ENCODE results near the gene LAT. TPM values are rescaled to one million over a fixed set of nuclear protein-coding genes. Genes with fewer than 3 reads are reported as not detected.

The LAT gene
- polyA plus RNA-seq, 3 donors from 2014 or later, result 198 to 343 (median 220) TPM

GRCh38 chr16:29025735-29026134 lies 40.9 kb downstream of the LAT start:
- H3K4me1 Mint-ChIP-seq, result no peaks in the 10 kb centered on the region
- H3K36me3 Mint-ChIP-seq, result no peaks in the 10 kb centered on the region
- no peak for DNase-seq
- no peaks in the 10 kb centered on the region for H3K9me3 Mint-ChIP-seq
- H3K4me3 Mint-ChIP-seq, result no peak overlapping the region
- no peak overlapping the region for H3K27ac Mint-ChIP-seq
- H3K27me3 Mint-ChIP-seq (ENCODE audit: low read depth in 3 of 3), result peaks cover 1 to 10% (median 2%) of the 10 kb centered on the region in 3 donors

- Mint-ChIP-seq H3K36me3 (no peaks in the 10 kb centered on the region), H3K27ac (no peak overlapping the region), H3K4me1 (no peaks in the 10 kb centered on the region), H3K9me3 (no peaks in the 10 kb centered on the region), H3K4me3 (no peak overlapping the region), H3K27me3 (ENCODE audit: low read depth in 3 of 3) (peaks cover 0 to 7% (median 1%) of the 10 kb centered on the region in 3 donors)
- DNase-seq, result no peak
Observed at GRCh38 chr16:29028457-29029167, 43.8 kb downstream of the LAT start.

GRCh38 chr16:29029168-29029994 lies 44.5 kb downstream of the LAT start:
- Mint-ChIP-seq H3K27me3 (ENCODE audit: low read depth in 3 of 3) (peaks cover 0 to 7% (median 0%) of the 10 kb centered on the region in 3 donors), H3K4me3 (no peak overlapping the region), H3K36me3 (no peaks in the 10 kb centered on the region), H3K9me3 (no peaks in the 10 kb centered on the region), H3K4me1 (no peaks in the 10 kb centered on the region), H3K27ac (peak overlapping the region in 1 of 6 donors; percentile 14)
- peak in 1 of 3 donors; percentile 34 for DNase-seq

GRCh38 chr16:29030086-29030840 lies 45.4 kb downstream of the LAT start:
- Mint-ChIP-seq H3K4me1 (no peaks in the 10 kb centered on the region), H3K27me3 (ENCODE audit: low read depth in 3 of 3) (peaks cover 0 to 5% (median 0%) of the 10 kb centered on the region in 3 donors), H3K4me3 (no peak overlapping the region), H3K27ac (no peak overlapping the region), H3K9me3 (no peaks in the 10 kb centered on the region), H3K36me3 (no peaks in the 10 kb centered on the region)
- DNase-seq, result no peak

Other genes with a start within 250 kb of the LAT start
- gene NPIPB9, start 233.3 kb upstream of the LAT start, polyA plus RNA-seq, result not detected
- 10 to 100 TPM in 1 of 3 donors, 1 to 10 TPM in 2; 3.0 to 28.5 (median 9.7) TPM for gene ATXN2L, start 162.1 kb upstream of the LAT start, polyA plus RNA-seq
- gene TUFM, start 138.7 kb upstream of the LAT start, polyA plus RNA-seq, result 100 to 1,000 TPM; 149 to 206 (median 153) TPM
- gene SH2B1, start 121.2 kb upstream of the LAT start, polyA plus RNA-seq, result 1 to 10 TPM; 1.4 to 3.0 (median 1.6) TPM
- under 1 TPM in 1 of 3 donors, not detected in 2; 0.31 TPM for gene ATP2A1, start 106.6 kb upstream of the LAT start, polyA plus RNA-seq
- 10 to 100 TPM in 1 of 3 donors, 1 to 10 TPM in 2; 6.3 to 13.9 (median 9.6) TPM for gene RABEP2, start 59.8 kb upstream of the LAT start, polyA plus RNA-seq
- gene CD19, start 53.1 kb upstream of the LAT start, polyA plus RNA-seq, result under 1 TPM; 0.18 to 0.29 (median 0.27) TPM
- gene NFATC2IP, start 34.1 kb upstream of the LAT start, polyA plus RNA-seq, result 10 to 100 TPM; 22.2 to 37.3 (median 33.0) TPM
- 10 to 100 TPM; 21.1 to 53.1 (median 30.2) TPM for gene SPNS1, start 10.3 kb upstream of the LAT start, polyA plus RNA-seq